Activated CD4-positive, alpha-beta T cell treated with anti-CD3 and anti-CD28 coated beads for 4 hours (primary cell): ENCODE results near the gene CDK2.
A peak's percentile ranks its signal among the peaks of the same experiment; 100 is the strongest.
"Not testable (repeated sequence)": the region's sequence is repeated elsewhere in the genome, so short reads cannot be mapped to it uniquely, and the experiment has no call there.

Source experiments
- DNase-seq, 2 donors: peaks; one replicate each; pipeline ENCODE4 v3.0.0-alpha.2; 2020

CDK2 gene

GRCh38 chr12:55938826-55939501 is 27.7 kb upstream of the CDK2 start:
- DNase-seq = no peak

- DNase-seq = peak; percentile 78 to 86
These were observed 26.4 kb upstream of the CDK2 start for GRCh38 chr12:55940065-55940732.

GRCh38 chr12:55942055-55942454 is 24.6 kb upstream of the CDK2 start:
- DNase-seq = no peak

GRCh38 chr12:55942577-55943136 is 24.0 kb upstream of the CDK2 start:
- DNase-seq = no peak

- no peak for DNase-seq
These were observed 20.1 kb upstream of the CDK2 start for GRCh38 chr12:55946553-55946952.

GRCh38 chr12:55955344-55955743 is 11.3 kb upstream of the CDK2 start:
- no peak for DNase-seq

- peak; percentile 44 to 54 for DNase-seq
These were observed 10.7 kb upstream of the CDK2 start for GRCh38 chr12:55955800-55956508.

GRCh38 chr12:55957106-55957859 is 9.3 kb upstream of the CDK2 start:
- no peak for DNase-seq

- DNase-seq = no peak
These were observed 2.9 kb upstream of the CDK2 start for GRCh38 chr12:55963760-55964159.

- no peak for DNase-seq
These were observed 1.4 kb upstream of the CDK2 start for GRCh38 chr12:55965240-55965639.

GRCh38 chr12:55965941-55966407 is 656 bp upstream of the CDK2 start, which contains the start of gene PMEL:
PMEL (minus strand) TSS chr12:55966042; CDS start chr12:55966011, 31 bp downstream.
- no peak for DNase-seq

GRCh38 chr12:55969356-55969755 is 2.7 kb downstream of the CDK2 start:
- no peak for DNase-seq

- no peak for DNase-seq
These were observed 4.1 kb downstream of the CDK2 start for GRCh38 chr12:55970775-55971174.

- DNase-seq = no peak
These were observed 5.4 kb downstream of the CDK2 start for GRCh38 chr12:55972042-55972441.

- no peak for DNase-seq
These were observed 5.8 kb downstream of the CDK2 start for GRCh38 chr12:55972456-55972855.

- no peak for DNase-seq
These were observed 6.4 kb downstream of the CDK2 start for GRCh38 chr12:55972911-55973598.

GRCh38 chr12:55973599-55974307 is 7.1 kb downstream of the CDK2 start, which contains the start of gene RAB5B:
RAB5B (plus strand) TSS chr12:55974078; CDS start chr12:55986961, 12,883 bp downstream.
- peak; percentile 96 to 98 for DNase-seq

GRCh38 chr12:55974308-55974730 is 7.7 kb downstream of the CDK2 start:
- DNase-seq = peak in 1 of 2 donors; percentile 47

GRCh38 chr12:55978393-55978792 is 11.8 kb downstream of the CDK2 start:
- DNase-seq = no peak

- DNase-seq = no peak
These were observed 12.4 kb downstream of the CDK2 start for GRCh38 chr12:55979069-55979468.

GRCh38 chr12:55981882-55982281 is 15.3 kb downstream of the CDK2 start:
- DNase-seq = not testable (repeated sequence)
